Suppressor macrophage treated with lipopolysaccharide for 4 hours (primary cell): ENCODE measurements around the gene PDHA2.
"Not testable (repeated sequence)": the region's sequence is repeated elsewhere in the genome, so short reads cannot be mapped to it uniquely, and the experiment has no call there.

ENCODE experiments used
- DNase-seq: peaks from one replicate; pipeline ENCODE4 v3.0.0-alpha.2; 2020

PDHA2 gene

DNA sequence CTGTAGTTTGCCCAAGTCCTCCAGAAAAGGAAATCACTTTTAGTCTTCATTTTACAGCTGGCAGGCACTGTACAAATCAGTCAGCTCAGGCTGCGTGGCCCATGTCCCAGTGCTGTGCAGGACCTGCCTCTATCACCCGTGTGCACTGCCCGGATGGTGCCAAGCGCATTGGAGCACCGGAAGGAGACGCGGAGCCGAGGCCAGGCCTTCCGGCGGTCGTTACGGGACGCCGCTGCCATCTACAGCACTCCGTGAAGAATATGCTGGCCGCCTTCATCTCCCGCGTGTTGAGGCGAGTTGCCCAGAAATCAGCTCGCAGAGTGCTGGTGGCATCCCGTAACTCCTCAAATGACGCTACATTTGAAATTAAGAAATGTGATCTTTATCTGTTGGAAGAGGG, at the start of gene PDHA2:
Gene PDHA2 (plus strand): TSS at position 203 of the 400 bp plus-strand sequence. CDS start 58 bp downstream, at position 261.
- no peak for DNase-seq

DNA sequence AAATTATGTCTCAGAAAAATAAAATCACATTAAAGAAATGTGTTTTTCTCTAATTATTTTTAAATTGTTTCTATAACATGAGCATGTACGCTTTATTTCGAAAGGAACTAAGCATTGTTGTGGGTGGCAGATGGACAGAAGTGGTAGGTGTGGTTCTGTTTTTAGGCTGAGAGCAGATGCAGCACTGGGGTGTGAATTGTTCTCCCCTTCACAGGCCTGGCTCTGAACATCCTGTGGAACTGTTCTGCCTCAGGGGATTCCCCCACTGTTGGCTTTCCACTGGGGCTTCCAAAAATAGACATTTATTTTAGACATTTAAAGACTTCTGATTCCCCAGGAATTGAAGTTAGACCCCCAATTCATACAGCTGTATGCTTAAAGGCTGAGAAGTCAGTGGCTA, 41.9 kb upstream of the PDHA2 start:
- no peak for DNase-seq

DNA sequence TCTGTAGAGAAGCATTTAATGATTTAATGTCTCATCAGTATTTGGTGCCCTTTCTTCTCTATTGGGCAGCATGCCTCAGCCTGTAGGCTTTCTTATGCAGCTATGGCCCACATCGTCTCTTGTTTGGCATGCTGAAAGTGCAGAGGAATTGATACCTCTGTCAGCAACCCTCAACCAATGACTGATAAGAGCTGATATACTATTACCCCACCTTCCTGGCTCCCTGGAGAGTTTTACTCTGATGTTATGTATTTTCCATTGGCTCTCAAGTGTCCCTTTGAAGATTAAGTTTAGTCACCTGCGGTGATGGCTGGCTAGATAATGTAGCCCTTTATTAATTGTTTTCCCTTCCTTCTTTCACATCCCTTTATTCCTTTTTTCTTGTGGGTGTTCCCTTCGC, 41.2 kb upstream of the PDHA2 start:
- no peak for DNase-seq

DNA sequence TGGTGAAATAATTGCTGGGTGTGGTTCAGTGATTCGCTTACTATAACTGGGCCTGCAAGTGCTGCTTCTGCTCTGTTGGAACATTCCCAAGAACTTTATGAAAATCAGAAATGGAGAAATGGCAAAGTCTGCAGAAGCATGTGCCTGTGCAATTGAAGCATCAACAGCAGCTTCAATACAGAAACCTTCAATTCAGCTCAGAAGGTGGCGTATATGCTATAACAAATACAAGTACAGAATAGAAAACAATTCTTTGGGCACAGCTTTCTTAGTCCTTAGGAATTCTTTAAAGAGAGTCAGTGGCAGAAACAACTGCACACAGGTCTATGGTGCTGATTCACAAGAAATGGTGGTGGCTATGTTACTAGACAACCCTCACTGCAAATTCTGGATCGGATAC, 18.0 kb upstream of the PDHA2 start:
- DNase-seq: no peak

DNA sequence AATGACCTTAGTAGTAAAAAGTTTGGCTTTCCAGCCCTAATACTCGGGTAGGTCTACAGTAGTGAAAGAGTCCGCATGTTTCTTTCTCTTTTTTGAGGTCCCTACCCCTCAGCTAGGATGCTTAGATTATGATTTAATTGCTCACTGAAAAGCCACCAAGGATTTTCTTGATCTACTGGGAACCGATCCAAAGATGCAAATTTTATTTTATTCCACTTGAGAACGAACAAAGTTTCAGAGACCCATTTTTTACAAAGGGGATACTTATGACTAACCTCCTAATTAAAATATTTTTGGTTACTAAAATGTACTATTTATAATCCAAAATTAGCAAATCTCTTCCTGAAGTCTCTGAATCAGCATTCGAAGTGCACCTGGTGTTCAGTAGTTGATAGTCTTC, 14.3 kb upstream of the PDHA2 start:
- no peak for DNase-seq

DNA sequence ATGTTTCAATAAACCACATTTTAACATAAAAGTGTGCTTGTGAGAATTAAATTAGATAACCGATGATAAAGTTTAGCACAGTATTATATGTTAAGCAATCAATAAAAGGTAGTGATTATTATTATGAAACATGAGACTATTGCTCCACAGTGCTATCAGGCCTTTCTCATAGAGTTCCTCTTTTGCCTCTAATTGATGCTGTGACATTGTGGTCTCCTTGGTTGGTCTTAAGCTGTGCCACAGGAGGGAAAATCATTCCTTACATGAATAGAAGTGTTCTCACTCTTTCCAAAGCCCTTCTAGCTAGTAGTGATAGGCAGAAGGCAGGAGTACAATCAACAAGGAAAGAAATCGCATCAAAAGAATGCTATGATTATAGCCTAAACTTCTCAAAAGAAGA, 9.2 kb upstream of the PDHA2 start:
- no peak for DNase-seq

DNA sequence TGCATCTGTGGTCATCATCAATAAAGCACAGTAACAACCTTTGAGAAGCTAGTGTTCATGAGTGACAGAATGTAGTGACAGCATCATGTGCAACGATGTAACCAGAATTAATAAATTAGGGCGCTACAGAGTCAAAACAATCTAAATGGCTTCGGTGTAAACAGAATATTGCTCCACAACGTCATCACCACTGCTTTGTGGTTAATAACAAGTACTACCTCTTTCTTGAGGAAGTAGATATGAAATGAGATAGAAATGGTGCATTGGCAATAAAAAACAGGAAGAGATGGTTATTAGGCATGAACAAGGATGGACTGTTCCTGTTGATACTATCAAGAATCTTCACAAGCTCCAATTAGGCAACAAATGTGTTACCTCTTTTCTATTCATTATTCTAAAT, 8.7 kb upstream of the PDHA2 start:
- no peak for DNase-seq

DNA sequence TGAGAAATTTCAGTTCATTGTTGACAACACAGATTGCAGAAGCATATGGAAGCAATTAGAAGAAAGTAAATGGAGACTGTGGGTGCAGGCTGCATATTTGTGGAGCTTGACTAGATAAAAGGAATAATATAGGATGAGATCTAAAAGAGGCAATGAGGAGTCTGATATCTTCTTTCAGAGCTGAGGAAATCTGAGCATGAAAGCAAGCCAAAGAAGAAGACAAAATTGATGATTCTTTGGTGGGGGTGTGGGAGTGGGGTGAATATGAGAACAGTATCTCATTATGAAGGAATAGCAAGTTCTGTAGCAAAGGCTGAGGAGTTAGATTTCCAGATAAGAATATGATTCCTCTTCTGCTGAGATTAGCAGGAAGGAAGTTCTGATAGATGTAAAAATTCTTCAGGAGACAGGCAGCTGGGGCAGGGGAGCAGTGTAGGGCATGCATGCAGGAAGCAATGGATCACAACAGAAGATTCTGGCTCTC, 6.1 kb upstream of the PDHA2 start:
- no peak for DNase-seq

DNA sequence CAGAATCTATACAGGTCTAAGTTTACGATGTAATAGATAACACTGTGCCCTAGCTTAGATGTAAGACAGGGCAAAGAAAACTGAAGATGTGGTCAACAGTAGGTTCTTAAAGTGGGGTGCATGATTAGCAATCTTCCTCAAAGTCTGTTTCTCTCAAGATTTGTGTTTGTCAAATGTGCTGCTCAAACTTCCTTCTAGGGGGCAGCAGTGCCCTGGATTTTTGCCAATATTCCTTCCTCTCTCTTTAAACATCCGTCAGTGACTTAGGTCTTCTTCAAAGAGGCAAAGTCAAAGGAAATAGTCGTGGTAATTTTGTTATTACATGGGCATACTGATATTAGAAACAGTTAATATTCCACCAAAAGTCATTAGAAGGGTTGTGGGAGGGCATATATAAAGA, 4.2 kb upstream of the PDHA2 start:
- DNase-seq: no peak

DNA sequence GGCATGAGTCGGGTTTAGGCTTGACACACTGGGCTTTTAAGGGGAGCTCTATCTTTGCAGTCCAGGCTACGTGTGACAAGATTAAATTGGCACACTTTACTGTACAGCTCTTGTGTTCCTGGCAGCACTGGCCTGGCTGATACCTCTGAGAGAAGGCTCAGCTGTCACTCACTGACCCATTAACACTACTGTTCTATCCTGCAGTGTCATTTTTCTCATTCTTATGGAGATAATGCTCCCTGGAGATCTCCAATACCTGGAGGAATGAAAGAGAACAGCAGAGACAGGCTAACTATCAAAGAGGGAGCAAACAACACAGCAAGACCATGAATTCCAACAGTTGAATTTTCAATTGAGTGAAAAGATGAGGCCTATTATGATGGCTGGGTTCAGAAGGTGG, 1.7 kb upstream of the PDHA2 start:
- DNase-seq: no peak

DNA sequence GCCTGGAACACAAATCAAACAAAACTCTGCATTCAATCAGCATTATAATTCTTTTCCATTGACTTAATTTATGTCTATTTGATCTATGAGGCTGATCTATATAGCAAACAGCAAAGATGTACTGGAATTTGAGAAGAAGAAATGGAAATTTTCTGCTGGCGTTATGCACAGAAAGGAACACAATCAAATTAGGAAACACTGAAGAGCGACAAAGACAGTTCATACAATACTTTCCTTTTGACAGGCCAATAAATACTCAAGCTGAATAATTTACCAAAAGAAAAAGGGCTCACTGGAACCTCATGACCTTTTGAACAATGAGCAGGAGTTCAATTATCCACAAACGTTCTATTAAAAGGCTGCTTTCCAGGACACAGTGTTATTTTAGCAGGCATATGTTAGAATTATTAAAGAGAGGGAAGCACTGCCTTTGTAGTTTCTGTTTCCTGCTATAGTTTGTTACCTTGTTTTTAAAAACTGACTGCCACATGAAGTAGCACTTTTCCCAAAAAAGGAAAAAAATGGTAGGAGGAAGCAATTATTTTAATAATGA, 8.1 kb downstream of the PDHA2 start:
- DNase-seq: no peak

DNA sequence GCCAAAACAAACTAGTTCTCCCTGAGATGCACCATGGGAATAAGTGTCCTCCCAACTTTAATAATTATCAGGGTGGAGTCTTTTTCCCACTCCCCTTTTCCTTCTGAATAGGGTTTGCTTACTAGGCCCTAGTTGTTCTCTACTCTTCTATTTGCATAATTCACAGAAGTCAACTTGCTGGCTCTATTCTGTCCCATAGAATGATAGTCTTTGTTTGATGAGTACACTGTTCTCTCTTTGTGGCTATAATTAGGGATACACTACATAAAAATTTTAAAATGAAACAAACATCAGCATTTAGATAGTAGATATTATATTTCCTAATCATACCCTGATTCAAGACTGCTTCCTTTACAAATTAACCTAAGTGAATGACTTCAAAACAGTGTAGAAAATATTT, 10.3 kb downstream of the PDHA2 start:
- DNase-seq: no peak

DNA sequence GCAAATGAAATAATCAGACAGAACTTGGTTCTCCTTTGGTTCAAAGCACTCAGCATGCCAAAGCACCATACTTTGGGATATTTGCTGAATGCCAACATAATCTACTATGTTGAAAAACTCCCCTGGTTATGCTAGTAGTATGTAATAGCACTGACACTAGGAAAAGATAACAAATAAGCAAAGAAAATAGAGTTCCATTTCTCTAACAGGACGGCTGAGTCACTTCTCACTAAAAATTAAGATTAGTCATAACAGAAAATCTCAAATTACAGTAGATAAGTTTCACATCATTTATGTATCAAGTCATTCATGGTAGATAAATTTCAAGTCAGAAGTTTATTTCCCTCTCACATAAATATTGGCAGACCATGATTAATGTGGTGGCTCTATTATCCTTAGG, 17.9 kb downstream of the PDHA2 start:
- no peak for DNase-seq

DNA sequence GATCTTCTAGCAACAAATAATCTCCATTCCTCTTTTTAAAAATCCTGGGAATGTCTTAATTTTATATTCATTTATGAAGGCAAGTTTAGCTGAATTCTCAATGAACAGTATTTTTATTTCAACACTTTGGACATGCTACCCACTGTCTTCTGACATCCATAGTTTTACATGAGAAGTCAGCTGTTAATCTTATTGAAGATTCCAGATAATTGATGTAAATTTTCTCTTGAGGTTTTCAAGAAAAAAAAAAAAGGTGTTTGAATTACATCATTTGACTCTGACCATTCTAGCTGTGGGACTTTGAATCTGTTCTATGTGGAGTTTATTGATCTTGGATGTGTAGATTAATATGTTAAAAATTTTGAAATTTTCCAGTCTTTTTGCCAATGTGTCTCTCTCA, 28.0 kb downstream of the PDHA2 start:
- DNase-seq: peak; percentile 12

DNA sequence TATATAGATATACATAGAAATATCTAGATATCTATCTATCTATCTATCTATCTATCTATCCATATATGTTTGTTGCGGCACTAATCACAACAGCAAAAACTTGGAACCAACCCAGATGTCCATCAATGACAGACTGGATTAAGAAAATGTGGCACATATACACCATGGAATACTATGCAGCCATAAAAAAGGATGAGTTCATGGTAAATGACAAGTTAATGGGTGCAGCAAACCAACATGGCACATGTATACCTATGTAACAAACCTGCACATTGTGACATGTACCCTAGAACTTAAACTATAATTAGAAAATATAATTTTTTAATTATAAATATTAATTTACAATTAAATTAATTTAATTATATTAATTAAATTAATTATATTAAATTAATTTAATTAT, 29.5 kb downstream of the PDHA2 start:
- not testable (repeated sequence) for DNase-seq

DNA sequence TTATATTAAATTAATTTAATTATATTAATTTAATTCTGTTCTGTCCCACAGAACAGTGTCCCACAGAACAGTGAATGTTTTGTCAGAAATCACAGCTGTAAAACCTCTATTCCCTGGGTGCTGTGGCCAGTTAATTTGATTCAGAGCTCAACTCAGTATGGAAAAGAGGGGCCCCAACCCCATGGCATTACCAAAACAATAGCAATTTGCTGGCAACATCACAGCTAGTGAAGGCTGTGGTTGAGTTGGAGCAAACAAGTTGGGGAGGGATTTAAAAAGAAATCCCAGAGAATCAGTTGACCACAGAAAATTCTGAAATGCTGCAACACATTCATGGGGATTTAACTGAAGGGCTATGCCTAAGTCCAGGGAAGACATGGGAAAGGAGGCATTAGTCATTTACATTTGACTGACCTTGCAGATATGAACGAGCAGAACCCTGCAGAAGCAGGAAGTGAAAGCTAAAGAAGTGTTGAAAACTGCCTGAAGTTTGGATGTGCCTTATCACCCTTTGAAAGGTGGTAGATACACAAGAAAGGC, 30.1 kb downstream of the PDHA2 start:
- no peak for DNase-seq

DNA sequence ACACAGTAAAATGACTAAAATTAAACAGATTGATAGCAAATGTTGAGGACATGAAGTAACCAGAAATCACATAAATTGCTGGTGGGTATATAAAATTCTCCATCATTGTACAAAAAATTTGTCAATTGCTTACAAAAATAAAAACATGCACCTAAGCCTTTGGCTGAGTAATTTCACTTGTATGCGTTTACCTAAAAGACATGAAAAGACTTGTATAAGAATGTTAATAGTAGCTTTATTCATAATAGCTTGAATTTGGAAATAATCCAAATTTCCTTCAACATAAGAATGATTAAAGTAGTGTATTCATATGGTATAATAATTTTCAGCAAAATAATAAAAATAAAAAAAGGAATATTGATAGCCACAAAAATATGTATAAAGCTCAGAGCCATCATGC, 37.7 kb downstream of the PDHA2 start:
- DNase-seq: no peak

DNA sequence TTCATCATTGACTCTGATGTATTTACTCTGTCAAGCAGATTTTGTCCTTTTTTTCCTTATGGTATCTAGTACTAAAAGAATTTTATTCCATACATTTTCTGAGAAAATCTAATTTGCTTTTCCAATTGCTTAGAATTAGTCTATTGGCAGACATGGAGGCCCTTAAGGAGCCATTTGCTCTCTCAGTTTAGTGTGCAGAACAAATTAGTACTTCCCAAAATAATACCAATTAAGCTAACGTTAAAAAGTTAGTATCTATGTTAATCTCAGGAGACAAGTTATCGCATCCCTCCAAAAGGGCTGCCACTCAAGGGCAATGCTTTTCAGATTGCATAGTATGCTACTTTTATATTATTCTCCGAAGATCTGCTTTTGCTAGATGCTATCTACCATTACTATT, 47.7 kb downstream of the PDHA2 start:
- DNase-seq: no peak

DNA sequence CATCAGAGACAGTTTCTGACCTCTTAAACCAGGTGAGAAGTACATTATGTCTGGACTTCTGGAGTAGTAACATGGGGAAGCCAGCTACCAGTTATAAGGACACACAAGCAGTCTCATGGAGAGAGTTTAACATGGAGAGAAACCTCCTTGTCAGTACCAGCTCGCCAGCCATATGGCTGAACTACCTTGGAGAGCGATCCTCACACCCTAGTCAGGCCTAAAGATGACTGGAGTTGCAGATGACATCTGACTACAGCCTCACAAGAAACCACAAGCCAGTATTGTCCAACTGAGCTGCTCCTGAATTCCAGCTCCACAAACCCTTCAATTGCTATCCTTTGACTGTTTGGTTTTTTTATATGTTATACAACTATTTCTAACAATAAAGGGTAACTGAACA, 49.8 kb downstream of the PDHA2 start:
- no peak for DNase-seq
